ENCODE measurements around the gene MOB2.
A peak's percentile ranks its signal among the peaks of the same experiment; 100 is the strongest.

DNA sequence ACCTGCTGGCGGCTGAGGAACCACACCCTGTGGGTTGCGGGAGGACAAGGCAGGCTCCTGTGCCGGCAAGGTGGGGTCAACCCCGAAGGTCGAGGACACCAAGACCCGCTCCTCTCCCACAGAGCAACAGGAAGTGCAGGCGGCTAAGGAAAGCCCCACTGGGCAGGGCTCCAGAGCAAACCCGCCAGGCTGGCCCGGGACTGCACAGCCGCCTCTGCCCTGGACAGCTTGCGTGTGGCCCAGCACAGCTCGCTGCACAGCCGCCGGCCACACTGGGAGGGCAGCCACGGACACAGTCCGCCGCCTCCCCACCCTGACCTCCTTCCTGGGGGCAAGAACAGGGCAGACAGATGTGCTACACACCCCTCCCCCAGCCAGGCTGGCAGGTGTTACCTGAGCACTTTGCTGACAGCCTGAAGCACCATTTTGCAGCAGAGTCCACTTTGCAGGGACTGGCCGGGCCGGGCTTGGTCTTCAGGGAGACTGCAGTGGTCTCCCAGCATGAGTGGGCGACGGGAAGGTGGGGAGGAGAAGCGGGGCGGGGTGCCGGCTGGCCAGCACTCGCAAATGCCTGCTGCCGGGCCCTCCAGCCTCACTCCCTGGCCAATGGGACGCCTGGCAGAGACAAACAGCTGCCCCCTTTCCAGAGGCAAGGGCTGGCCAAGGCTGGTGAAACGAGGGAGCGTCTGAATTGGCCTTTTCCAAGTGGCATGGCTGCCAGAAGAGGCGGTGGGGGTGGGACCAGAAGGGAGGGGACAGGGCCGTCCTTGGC is at the start of gene MOB2:
- TF ChIP-seq POLR2A (IDR thresholded peaks at IDR 0.05), result no peak
- TF ChIP-seq, protein P1, sequence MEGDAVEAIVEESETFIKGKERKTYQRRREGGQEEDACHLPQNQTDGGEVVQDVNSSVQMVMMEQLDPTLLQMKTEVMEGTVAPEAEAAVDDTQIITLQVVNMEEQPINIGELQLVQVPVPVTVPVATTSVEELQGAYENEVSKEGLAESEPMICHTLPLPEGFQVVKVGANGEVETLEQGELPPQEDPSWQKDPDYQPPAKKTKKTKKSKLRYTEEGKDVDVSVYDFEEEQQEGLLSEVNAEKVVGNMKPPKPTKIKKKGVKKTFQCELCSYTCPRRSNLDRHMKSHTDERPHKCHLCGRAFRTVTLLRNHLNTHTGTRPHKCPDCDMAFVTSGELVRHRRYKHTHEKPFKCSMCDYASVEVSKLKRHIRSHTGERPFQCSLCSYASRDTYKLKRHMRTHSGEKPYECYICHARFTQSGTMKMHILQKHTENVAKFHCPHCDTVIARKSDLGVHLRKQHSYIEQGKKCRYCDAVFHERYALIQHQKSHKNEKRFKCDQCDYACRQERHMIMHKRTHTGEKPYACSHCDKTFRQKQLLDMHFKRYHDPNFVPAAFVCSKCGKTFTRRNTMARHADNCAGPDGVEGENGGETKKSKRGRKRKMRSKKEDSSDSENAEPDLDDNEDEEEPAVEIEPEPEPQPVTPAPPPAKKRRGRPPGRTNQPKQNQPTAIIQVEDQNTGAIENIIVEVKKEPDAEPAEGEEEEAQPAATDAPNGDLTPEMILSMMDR (IDR thresholded peaks at IDR 0.05), result peak in 2 of 6 experiments; percentile 5 to 28

Data from Peyer's patch (tissue), 4 donors.